WTC11 (cell line): Measurements from ENCODE around the gene C10orf95. TPM values are rescaled to one million over a fixed set of nuclear protein-coding genes. Genes with fewer than 3 reads are reported as not detected.

Experiments used
- ATAC-seq: fragments of 200-7000 bp; cut with Tn5 transposase; 2 replicates; pipeline ENCODE4 v1.10.0; 2021; ENCODE audit warnings: mild to moderate bottlenecking, moderate library complexity
- CTCF ChIA-PET: fragments of 300-600 bp; sonication (Branson Sonifier 250); formaldehyde crosslinking; loops from one replicate; lab custom pipeline; 2021; ENCODE audit warnings: antibody characterized with exemption; lab: Charles Lee
- POLR2A ChIA-PET: fragments of 350-600 bp; sonication (Branson Sonifier 250); formaldehyde crosslinking; loops from one replicate; lab custom pipeline; 2021; ENCODE audit warnings: antibody characterized with exemption; lab: Charles Lee
- DNase-seq: peaks from one replicate; pipeline ENCODE4 v3.0.0; 2021; ENCODE audit warnings: low spot score
- H3K27ac Mint-ChIP-seq: 2 replicates; pipeline ENCODE4 v1.8.0; 2021; ENCODE audit warnings: mixed read lengths
- H3K27me3 Mint-ChIP-seq: 2 replicates; pipeline ENCODE4 v1.8.0; 2021; ENCODE audit warnings: low read depth, mild to moderate bottlenecking, moderate library complexity, mixed read lengths
- H3K36me3 Mint-ChIP-seq: 2 replicates; pipeline ENCODE4 v1.8.0; 2021; ENCODE audit warnings: mixed read lengths
- H3K4me1 Mint-ChIP-seq: 2 replicates; pipeline ENCODE4 v1.8.0; 2022; ENCODE audit warnings: mixed read lengths
- H3K4me3 Mint-ChIP-seq: 2 replicates; pipeline ENCODE4 v1.8.0; 2021; ENCODE audit warnings: mild to moderate bottlenecking, moderate library complexity, mixed read lengths
- H3K9me3 Mint-ChIP-seq: 2 replicates; pipeline ENCODE4 v1.8.0; 2021; ENCODE audit warnings: mixed read lengths
- AR ChIP-seq: fragments of 250-450 bp; sonication (Bioruptor Pico); IDR thresholded peaks from 2 replicates; pipeline ENCODE4 v1.9.0; 2021; ENCODE audit warnings: mild to moderate bottlenecking
- ARID4B ChIP-seq: sonication (generic); formaldehyde crosslinking; IDR thresholded peaks from 2 replicates; pipeline ENCODE4 v1.8.0; 2023; ENCODE audit warnings: missing genetic modification reagents, mild to moderate bottlenecking, borderline replicate concordance
- CBFB ChIP-seq: sonication (generic); formaldehyde crosslinking; IDR thresholded peaks from 2 replicates; pipeline ENCODE4 v1.8.1; 2022; ENCODE audit warnings: mild to moderate bottlenecking, low read depth, missing genetic modification reagents
- ETV6 ChIP-seq: sonication (generic); formaldehyde crosslinking; IDR thresholded peaks from 2 replicates; pipeline ENCODE4 v1.8.1; 2022; ENCODE audit warnings: mild to moderate bottlenecking, missing genetic modification reagents
- GABPB1 ChIP-seq: sonication (generic); formaldehyde crosslinking; IDR thresholded peaks from 2 replicates; pipeline ENCODE4 v1.8.1; 2023; ENCODE audit warnings: mild to moderate bottlenecking, missing genetic modification reagents
- GTF2I ChIP-seq: fragments of 250-450 bp; sonication (Bioruptor Pico); conservative IDR thresholded peaks from 2 replicates; pipeline ENCODE4 v1.4.0; 2021; ENCODE audit warnings: mild to moderate bottlenecking
- HMGA2 ChIP-seq: fragments of 250-450 bp; sonication (Bioruptor Pico); IDR thresholded peaks from 2 replicates; pipeline ENCODE4 v1.4.0; 2021; ENCODE audit warnings: mild to moderate bottlenecking, moderate library complexity
- NR3C1 ChIP-seq: sonication (generic); formaldehyde crosslinking; conservative IDR thresholded peaks from 2 replicates; pipeline ENCODE4 v1.8.1; 2023; ENCODE audit warnings: low read depth, mild to moderate bottlenecking, missing genetic modification reagents
- SMAD3 ChIP-seq: sonication (generic); formaldehyde crosslinking; IDR thresholded peaks from 2 replicates; pipeline ENCODE4 v1.8.0; 2022; ENCODE audit warnings: missing genetic modification reagents, mild to moderate bottlenecking, borderline replicate concordance
- SP1 ChIP-seq: sonication (generic); formaldehyde crosslinking; conservative IDR thresholded peaks from 2 replicates; pipeline ENCODE4 v1.8.1; 2022; ENCODE audit warnings: missing genetic modification reagents
- TEAD1 ChIP-seq: sonication (generic); formaldehyde crosslinking; IDR thresholded peaks from 2 replicates; pipeline ENCODE4 v1.8.0; 2022; ENCODE audit warnings: mild to moderate bottlenecking, missing genetic modification reagents
- ZNF138 ChIP-seq: sonication (generic); formaldehyde crosslinking; conservative IDR thresholded peaks from 2 replicates; pipeline ENCODE4 v1.8.1; 2022; ENCODE audit warnings: mild to moderate bottlenecking, moderate library complexity, missing genetic modification reagents
- total RNA-seq: library from RNA; stranded (reverse); gene quantifications from 3 replicates; pipeline ENCODE4 v1.2.3, GENCODE V29; 2021
- TF ChIP-seq, protein P1 (sequence below): sonication (generic); formaldehyde crosslinking; IDR thresholded peaks from 2 replicates; pipeline ENCODE4 v1.8.0; 2022; ENCODE audit warnings: mild to moderate bottlenecking, missing genetic modification reagents
- TF ChIP-seq, protein P2 (sequence below): sonication (generic); formaldehyde crosslinking; IDR thresholded peaks from 2 replicates; pipeline ENCODE4 v1.8.1; 2023; ENCODE audit warnings: mild to moderate bottlenecking, missing genetic modification reagents
- TF ChIP-seq, protein P3 (sequence below): sonication (generic); formaldehyde crosslinking; IDR thresholded peaks from 2 replicates; pipeline ENCODE4 v1.8.1; 2023; ENCODE audit warnings: mild to moderate bottlenecking, missing genetic modification reagents, borderline replicate concordance
- TF ChIP-seq, protein P4 (sequence below): fragments of 250-450 bp; sonication (Bioruptor Pico); IDR thresholded peaks from 2 replicates; pipeline ENCODE4 v1.9.0; 2021; ENCODE audit warnings: moderate library complexity, mild to moderate bottlenecking, inconsistent platforms, borderline replicate concordance
- TF ChIP-seq, protein P5 (sequence below): sonication (generic); formaldehyde crosslinking; IDR thresholded peaks from 2 replicates; pipeline ENCODE4 v1.8.0; 2022; ENCODE audit warnings: mild to moderate bottlenecking, missing genetic modification reagents

C10orf95 gene
- total RNA-seq, 1 experiment from 2014 or later, result 0.96 TPM

GRCh38 chr10:102420714-102421506, 30.4 kb downstream of the C10orf95 start, which contains the start of gene FBXL15:
Gene FBXL15 (plus strand): TSS chr10:102420836. CDS start chr10:102421130, 294 bp downstream.
- peak; percentile 98 for DNase-seq
- no peaks in the 10 kb centered on the region for H3K9me3 Mint-ChIP-seq
- H3K27me3 Mint-ChIP-seq, result peaks cover 5% of the 10 kb centered on the region; the same call in 1 of the 2 replicates
- peak within 1 kb of the TSS; percentile 99 for H3K27ac Mint-ChIP-seq
- peaks cover 19% of the 10 kb centered on the region for H3K4me1 Mint-ChIP-seq
- peak; percentile 58 for ATAC-seq
- POLR2A ChIA-PET, result interaction anchor here (0.6 to 5.0 kb wide), 10 partner anchors 8 to 299 kb away, joined by 3 to 34 read pairs (median 10); partner anchors contain the start of genes C10orf95, CUEDC2 and NFKB2
- H3K4me3 Mint-ChIP-seq, result peak within 1 kb of the TSS; percentile 98
- CTCF ChIA-PET, result interaction anchor here (0.6 to 6.7 kb wide), 14 partner anchors 10 to 190 kb away, joined by 3 to 68 read pairs (median 31); partner anchors contain the start of genes ACTR1A, C10orf95, CUEDC2 and NFKB2
- H3K36me3 Mint-ChIP-seq, result peaks cover 9% of the 10 kb centered on the region; the same call in 1 of the 2 replicates
- TF ChIP-seq GABPB1, result peak; percentile 7
- no peak for TF ChIP-seq GTF2I (CRISPR knock-in tag)
- TF ChIP-seq TEAD1 (CRISPR knock-in tag), result peak; percentile 58; the same call in 1 of the 2 replicates
- TF ChIP-seq, protein P1, sequence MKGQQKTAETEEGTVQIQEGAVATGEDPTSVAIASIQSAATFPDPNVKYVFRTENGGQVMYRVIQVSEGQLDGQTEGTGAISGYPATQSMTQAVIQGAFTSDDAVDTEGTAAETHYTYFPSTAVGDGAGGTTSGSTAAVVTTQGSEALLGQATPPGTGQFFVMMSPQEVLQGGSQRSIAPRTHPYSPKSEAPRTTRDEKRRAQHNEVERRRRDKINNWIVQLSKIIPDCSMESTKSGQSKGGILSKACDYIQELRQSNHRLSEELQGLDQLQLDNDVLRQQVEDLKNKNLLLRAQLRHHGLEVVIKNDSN (CRISPR knock-in tag), result peak; percentile 52; the same call in 1 of the 2 replicates
- peak; percentile 73; the same call in 1 of the 2 replicates for TF ChIP-seq CBFB (CRISPR knock-in tag)
- peak; percentile 89 for TF ChIP-seq SP1 (CRISPR knock-in tag)
- TF ChIP-seq ZNF138 (CRISPR knock-in tag), result peak; percentile 74; the same call in 1 of the 2 replicates
- peak; percentile 62; the same call in 1 of the 2 replicates for TF ChIP-seq ETV6 (CRISPR knock-in tag)
- TF ChIP-seq, protein P2, sequence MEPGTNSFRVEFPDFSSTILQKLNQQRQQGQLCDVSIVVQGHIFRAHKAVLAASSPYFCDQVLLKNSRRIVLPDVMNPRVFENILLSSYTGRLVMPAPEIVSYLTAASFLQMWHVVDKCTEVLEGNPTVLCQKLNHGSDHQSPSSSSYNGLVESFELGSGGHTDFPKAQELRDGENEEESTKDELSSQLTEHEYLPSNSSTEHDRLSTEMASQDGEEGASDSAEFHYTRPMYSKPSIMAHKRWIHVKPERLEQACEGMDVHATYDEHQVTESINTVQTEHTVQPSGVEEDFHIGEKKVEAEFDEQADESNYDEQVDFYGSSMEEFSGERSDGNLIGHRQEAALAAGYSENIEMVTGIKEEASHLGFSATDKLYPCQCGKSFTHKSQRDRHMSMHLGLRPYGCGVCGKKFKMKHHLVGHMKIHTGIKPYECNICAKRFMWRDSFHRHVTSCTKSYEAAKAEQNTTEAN, result no peak
- TF ChIP-seq HMGA2 (CRISPR knock-in tag), result peak; percentile 13; the same call in 1 of the 2 replicates
- TF ChIP-seq AR, result no peak
- TF ChIP-seq NR3C1, result 0 out of 2 replicates have a peak, but pooled peaks have one; percentile 58
- peak; percentile 95 for TF ChIP-seq ARID4B (CRISPR knock-in tag)
- TF ChIP-seq, protein P3, sequence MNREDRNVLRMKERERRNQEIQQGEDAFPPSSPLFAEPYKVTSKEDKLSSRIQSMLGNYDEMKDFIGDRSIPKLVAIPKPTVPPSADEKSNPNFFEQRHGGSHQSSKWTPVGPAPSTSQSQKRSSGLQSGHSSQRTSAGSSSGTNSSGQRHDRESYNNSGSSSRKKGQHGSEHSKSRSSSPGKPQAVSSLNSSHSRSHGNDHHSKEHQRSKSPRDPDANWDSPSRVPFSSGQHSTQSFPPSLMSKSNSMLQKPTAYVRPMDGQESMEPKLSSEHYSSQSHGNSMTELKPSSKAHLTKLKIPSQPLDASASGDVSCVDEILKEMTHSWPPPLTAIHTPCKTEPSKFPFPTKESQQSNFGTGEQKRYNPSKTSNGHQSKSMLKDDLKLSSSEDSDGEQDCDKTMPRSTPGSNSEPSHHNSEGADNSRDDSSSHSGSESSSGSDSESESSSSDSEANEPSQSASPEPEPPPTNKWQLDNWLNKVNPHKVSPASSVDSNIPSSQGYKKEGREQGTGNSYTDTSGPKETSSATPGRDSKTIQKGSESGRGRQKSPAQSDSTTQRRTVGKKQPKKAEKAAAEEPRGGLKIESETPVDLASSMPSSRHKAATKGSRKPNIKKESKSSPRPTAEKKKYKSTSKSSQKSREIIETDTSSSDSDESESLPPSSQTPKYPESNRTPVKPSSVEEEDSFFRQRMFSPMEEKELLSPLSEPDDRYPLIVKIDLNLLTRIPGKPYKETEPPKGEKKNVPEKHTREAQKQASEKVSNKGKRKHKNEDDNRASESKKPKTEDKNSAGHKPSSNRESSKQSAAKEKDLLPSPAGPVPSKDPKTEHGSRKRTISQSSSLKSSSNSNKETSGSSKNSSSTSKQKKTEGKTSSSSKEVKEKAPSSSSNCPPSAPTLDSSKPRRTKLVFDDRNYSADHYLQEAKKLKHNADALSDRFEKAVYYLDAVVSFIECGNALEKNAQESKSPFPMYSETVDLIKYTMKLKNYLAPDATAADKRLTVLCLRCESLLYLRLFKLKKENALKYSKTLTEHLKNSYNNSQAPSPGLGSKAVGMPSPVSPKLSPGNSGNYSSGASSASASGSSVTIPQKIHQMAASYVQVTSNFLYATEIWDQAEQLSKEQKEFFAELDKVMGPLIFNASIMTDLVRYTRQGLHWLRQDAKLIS, result peak; percentile 66; the same call in 1 of the 2 replicates
- peak; percentile 76; the same call in 1 of the 2 replicates for TF ChIP-seq SMAD3 (CRISPR knock-in tag)
- TF ChIP-seq, protein P4, sequence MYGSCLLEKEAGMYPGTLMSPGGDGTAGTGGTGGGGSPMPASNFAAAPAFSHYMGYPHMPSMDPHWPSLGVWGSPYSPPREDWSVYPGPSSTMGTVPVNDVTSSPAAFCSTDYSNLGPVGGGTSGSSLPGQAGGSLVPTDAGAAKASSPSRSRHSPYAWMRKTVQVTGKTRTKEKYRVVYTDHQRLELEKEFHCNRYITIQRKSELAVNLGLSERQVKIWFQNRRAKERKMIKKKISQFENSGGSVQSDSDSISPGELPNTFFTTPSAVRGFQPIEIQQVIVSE (CRISPR knock-in tag), result no peak
- TF ChIP-seq, protein P5, sequence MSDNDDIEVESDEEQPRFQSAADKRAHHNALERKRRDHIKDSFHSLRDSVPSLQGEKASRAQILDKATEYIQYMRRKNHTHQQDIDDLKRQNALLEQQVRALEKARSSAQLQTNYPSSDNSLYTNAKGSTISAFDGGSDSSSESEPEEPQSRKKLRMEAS (CRISPR knock-in tag), result peak; percentile 80
